GM21447 (cell line): ENCODE results near the gene DAGLA.

ENCODE experiments used
- ATAC-seq: cut with Tn5 transposase; IDR thresholded peaks from one replicate; pipeline ENCODE4 v1.9.1; 2021; ENCODE audit not compliant: unreplicated experiment

DAGLA gene

DNA sequence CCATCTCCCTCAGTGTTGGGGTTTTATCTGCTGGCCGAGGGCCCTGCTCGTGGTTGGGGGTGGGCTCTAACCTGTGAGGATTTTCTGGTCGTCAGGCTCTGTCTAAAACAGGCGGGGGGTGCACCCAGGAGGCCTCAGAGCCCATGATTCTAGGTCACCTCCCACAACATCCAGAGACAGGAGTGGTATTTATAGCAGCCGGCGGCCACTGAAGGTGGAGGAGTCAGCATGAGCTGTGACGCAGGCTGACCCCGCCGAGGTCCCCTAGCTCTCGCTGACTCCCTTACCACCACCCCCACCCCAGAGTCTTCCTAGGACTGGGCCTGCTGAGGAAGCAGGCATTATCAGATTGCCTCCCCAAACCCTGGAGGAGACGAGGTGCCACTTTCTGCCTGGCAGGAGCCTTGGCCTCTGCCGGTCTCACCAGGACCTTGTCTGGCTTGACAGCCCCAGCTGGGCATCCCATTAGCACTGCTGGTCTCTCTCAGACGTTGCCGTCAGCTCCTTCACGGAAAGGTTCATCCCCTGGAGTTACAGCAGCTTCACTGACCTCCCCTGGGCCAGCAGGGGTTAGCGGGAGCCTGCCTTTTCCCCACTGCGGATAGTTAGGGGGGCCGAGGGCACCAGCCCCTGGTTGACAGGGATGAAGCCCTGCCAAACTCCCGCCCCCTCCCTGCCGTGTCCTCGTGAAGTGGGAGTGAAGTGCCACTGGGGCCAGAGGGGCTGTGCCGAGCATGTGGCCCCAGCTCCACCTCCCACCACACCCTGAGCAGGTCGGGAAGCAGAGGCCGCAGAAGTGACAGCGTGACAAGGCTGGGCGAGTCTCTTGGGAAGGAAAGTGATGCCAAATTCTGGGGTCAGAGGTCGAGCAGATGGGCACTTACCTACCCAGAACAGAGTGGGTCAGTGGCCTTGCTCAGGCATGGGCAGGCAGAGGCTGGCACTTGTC is 26.5 kb downstream of the DAGLA start:
- no peak for ATAC-seq

DNA sequence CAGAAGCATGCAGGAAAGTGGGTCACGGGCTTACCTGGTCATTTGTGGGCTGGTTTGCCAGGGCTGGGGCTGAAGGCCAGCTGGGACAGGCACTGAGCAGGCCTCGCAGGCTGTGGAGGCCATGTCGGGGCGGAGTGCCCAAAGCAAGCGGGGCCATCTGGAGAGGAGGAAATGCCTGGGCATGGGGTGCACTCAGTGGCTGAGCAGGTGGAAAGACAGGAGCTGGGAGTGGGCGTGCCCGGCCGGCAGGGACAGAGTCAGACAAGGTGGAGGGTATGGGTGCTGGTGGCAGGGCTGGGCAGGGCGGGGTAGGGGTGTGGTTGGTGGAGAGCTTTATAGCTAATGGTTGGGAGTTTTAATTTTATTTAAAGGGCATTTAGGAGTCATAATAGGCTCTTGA is 27.4 kb downstream of the DAGLA start:
- ATAC-seq = no peak

- no peak for ATAC-seq
These were observed 28.9 kb downstream of the DAGLA start for GRCh38 chr11:61709110-61709509.

DNA sequence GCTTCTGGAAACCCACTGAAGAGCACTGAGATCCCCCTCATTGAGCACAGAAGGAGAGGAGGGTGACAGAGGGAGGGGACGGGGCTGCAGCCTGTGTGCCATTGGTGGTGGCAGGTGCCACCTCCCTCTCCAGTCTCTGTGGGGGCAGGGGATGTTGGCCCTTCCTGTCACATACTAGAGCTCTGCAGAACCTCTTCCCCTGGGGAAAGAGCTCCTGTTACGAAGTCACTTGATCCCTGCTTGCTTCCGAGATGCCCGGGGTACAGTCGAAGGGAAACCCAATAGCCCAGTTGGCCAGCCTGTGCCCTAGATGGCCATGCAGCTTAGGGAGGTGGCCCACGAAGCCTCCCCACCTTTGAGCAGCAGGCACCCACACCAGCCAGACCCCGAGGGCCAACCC is 29.4 kb downstream of the DAGLA start:
- no peak for ATAC-seq

- no peak for ATAC-seq
These were observed 29.8 kb downstream of the DAGLA start for GRCh38 chr11:61710019-61710418.

GRCh38 chr11:61711037-61711436 is 30.8 kb downstream of the DAGLA start:
- ATAC-seq = no peak

GRCh38 chr11:61711498-61711897 is 31.3 kb downstream of the DAGLA start:
- ATAC-seq = no peak

GRCh38 chr11:61712314-61712713 is 32.1 kb downstream of the DAGLA start:
- no peak for ATAC-seq

DNA sequence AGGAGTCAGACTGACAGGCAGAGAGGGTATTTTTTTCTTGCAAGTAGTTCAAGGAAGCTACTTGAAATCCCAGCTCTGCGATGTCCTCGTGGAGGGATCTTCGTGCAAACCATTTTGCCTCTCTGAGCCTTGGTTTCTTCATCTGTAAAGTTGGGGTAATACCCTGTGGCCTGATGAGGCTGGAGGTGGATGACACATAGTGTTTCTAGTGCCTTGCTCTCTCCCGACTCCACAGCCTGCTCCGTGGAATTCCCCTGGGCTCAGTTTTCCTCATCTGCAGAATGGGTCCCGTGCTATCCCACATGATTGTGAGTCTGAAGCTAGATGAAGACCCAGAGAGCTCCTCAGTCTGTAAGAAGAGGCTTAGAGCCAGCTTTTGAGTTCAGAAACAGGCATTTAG is 32.7 kb downstream of the DAGLA start:
- no peak for ATAC-seq

DNA sequence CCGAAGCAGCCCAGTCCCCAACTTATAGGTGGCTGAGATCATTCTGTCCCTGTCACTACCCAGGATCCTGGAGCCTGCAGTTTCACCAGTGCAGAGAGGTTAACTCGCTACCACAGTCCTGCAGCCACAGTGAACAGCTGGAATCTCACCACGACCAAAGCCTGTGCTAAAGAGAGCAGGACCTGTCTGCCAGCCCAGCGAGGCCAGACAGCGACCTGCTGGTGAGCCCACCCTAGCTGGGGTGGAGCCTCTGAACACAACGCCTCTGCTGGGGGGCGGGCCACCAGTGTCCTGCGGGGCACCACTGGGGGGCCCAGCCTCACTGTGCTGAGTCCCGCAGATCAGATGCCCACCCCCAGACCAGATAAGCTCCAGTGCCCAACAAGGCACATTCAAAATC is 33.3 kb downstream of the DAGLA start:
- ATAC-seq = no peak

- ATAC-seq = no peak
These were observed 33.7 kb downstream of the DAGLA start for GRCh38 chr11:61713906-61714305.

DNA sequence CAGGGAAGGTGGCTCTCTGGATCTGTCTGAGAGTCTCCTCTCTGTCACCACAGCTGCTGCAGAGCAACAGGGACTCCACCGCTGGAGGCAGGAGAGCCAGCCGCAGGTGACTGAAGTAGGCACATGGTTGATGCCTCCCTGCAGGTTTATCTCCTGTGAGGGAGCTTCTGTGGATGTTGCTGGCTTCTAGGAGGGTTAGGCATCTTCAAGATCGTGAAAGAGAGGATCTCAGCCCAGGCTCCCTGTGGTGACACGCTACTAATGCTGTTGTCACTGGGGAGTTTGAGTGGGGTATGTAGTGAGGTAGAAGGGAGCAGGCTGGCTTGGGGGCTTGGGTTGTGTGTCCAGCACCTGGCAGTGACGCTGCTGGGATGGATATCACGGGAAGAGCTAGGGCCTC is 34.1 kb downstream of the DAGLA start:
- ATAC-seq = no peak

GRCh38 chr11:61714916-61715315 is 34.7 kb downstream of the DAGLA start:
- no peak for ATAC-seq

DNA sequence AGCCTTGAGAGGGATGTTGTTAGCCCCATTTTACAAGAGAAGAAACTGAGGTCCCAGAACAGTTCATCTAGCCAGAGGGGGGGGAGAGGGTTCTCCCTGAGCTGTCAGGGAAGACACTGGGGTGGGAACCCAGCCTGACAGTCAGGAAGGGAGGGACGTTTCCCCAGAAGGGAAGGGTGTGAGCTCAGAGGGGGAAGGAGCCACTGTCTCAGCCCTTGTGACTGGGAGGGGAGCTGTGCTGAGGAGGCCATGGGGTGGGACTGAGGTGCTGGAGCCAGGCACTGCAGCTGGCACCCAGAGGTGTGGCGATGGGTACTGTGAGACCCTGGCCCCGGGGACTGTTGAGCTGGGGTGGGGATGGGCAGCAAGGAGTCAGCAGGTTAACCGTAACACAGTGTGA is 35.7 kb downstream of the DAGLA start:
- ATAC-seq = no peak

- ATAC-seq = no peak
These were observed 36.5 kb downstream of the DAGLA start for GRCh38 chr11:61716478-61717285.

GRCh38 chr11:61717286-61718033 is 37.3 kb downstream of the DAGLA start:
- ATAC-seq = no peak

DNA sequence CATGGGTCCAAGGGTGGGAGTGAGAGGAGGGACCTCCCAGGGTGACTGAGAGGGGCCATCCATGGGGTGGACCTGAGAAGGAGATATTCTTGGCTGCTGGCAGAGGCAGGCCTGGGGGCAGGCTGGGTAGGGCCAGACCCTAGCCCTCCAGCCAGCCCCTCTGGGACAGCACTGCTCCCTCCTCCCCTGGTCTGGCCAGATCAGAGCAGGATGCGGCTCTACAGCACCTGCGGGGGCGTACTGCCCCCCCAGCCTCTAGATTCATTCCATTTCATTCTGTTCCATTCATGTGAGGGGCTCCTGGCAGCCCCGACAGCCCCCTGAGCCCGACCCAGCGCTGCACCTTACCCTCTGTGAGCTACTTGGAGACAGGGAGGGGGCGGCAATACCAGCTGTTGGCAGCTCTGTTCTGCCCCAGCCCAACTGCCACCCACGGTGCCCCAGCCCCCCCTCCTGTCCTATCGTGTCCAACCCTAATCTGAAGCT is 37.9 kb downstream of the DAGLA start:
- ATAC-seq = no peak

GRCh38 chr11:61718621-61719302 is 38.6 kb downstream of the DAGLA start:
- ATAC-seq = no peak

DNA sequence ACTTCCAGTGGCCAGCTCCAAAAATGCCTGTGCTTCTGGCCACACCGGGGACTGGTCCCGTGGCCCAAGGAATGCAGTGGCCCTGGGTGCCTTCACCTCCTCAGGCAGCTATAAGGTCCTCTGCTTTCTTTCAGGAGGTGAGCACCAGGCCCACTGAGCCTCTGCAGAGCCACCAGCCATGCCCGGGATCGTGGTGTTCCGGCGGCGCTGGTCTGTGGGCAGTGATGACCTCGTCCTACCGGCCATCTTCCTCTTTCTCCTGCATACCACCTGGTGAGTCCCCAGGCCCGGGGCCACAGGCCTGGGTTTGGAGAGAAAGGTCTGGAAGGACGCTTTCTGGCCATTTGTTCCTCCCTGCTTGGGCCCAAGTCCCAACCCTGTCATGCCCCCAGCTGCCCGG is 39.8 kb downstream of the DAGLA start:
- no peak for ATAC-seq

GRCh38 chr11:61720597-61720996 is 40.4 kb downstream of the DAGLA start:
- no peak for ATAC-seq

DNA sequence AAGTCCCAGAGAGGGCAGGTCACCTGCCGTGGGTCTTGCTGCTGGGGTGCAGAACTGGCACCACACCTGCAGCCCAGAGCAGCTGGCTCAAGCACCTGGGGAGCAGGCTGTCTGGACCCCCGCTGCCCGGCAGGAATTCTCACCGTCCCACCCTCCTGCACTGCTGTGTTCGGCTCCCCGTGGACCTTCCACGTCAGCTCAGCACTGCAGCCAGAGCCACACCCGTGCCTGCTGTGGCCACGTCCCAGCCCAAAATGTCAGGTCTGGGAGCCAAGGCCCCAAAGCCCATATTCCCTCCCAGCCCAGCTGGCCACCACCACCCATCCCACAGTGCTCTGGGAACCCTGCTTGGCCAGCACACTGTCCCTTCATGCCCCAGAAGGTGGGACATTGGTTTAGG is 44.2 kb downstream of the DAGLA start:
- no peak for ATAC-seq
